GM18517 (cell line): Measurements from ENCODE around the gene VEGFA.

ENCODE experiments used
- ATAC-seq: cut with Tn5 transposase; IDR thresholded peaks from one replicate; pipeline ENCODE4 v1.9.1; 2021; ENCODE audit warnings: mild to moderate bottlenecking, moderate library complexity; ENCODE audit not compliant: unreplicated experiment

VEGFA gene

DNA sequence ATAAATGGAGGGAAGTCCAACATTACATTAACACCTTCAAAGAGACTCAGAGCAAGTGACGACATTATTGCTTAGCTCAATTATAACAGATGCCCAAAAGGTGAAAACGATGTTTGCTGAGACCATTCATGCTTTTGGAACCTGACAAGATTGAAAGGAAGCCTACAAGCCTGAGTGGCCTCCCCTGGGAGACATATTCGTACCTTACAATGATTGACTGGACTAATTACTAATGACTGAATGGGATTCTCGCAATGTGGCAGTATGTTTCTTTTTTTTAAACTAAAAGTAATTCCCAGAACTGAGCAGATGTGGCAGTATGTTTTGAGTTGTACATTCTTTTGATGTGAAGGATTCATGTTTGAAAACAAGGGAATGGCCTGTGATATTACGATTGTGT is 49.9 kb downstream of the VEGFA start:
- no peak for ATAC-seq

GRCh38 chr6:43820486-43820885 is 50.5 kb downstream of the VEGFA start:
- ATAC-seq, result no peak

DNA sequence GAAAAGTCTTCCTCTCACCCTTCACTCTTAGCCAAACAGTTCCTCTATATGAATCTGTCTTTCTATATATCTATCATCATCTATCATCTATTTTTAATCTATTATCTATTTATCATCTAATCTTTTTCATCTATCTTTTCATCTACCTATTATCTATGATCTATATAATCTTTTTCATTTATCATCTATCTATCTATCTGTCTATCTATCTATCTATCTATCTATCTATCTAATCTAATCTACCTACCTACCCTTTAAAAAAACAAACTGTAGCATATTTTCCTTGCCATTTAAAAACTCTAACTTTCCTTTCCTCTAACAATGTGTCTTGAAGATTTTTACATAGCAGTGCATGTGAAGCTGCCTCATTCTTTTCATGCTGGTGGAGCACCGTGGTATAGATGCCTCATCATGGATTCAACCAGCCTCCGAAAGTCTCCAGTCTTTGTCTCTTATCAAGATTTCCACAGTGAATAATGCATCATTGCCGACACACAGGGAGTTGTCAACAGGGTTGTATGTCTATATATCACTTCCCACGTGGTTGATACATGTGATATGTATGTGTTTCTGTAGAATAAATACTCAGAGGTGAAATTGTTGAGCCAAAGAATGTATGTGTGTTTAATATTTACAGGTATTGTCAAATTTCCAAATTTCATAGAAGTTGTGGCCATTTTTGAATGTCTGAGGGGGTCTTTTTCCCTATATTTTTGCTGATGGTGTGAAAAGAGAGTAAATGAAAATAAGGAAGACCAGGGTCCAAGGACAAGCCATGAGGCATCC is 51.3 kb downstream of the VEGFA start:
- ATAC-seq, result no peak

- ATAC-seq, result no peak
These were observed 53.4 kb downstream of the VEGFA start for GRCh38 chr6:43823390-43823789.

GRCh38 chr6:43823879-43824702 is 54.1 kb downstream of the VEGFA start:
- ATAC-seq, result no peak

- no peak for ATAC-seq
These were observed 54.7 kb downstream of the VEGFA start for GRCh38 chr6:43824703-43825064.

- ATAC-seq, result no peak
These were observed 55.4 kb downstream of the VEGFA start for GRCh38 chr6:43825187-43826115.

DNA sequence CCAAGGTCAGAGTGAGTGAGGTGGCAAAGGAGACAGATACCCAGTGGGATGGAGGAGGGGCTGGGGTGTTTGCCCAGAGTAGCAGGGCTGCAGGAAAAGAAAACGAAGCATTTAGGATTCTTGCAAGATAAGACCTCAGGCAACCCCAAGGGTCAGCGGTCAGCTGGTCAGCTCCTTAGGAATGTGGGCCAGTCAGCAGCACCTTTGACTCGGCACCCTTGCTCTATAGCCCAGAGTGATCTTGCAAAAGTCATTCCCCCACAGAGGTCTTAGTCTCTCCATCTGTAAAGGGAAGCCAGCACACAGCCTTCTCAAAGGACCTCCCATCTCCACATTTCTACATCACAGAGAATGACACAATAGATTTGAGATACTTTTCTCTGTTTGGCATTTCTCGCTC is 56.7 kb downstream of the VEGFA start:
- no peak for ATAC-seq

DNA sequence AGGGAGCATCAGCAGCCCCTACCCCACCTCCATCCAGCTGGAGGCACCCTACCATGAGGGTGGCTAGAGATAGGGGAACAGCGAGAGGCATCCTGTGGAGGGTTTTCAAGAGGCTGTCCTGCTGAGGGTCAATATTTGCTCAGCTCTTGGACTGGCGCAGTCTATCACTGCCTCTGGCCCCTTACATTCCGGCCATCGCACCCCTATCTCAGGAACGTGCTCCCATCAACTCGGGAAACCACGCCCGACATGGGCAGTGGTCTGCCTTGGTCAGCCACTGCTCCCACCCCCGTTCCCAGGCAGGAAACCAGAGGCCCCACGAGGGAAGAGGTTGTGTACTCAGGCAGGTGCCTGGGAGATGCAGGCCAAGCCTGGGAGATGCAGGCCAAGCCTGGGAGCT is 57.9 kb downstream of the VEGFA start:
- no peak for ATAC-seq

- no peak for ATAC-seq
These were observed 58.7 kb downstream of the VEGFA start for GRCh38 chr6:43828711-43829110.

GRCh38 chr6:43829470-43829869 is 59.5 kb downstream of the VEGFA start:
- ATAC-seq, result no peak

- ATAC-seq, result no peak
These were observed 60.8 kb downstream of the VEGFA start for GRCh38 chr6:43830775-43831174.

- ATAC-seq, result no peak
These were observed 61.2 kb downstream of the VEGFA start for GRCh38 chr6:43831191-43831590.

DNA sequence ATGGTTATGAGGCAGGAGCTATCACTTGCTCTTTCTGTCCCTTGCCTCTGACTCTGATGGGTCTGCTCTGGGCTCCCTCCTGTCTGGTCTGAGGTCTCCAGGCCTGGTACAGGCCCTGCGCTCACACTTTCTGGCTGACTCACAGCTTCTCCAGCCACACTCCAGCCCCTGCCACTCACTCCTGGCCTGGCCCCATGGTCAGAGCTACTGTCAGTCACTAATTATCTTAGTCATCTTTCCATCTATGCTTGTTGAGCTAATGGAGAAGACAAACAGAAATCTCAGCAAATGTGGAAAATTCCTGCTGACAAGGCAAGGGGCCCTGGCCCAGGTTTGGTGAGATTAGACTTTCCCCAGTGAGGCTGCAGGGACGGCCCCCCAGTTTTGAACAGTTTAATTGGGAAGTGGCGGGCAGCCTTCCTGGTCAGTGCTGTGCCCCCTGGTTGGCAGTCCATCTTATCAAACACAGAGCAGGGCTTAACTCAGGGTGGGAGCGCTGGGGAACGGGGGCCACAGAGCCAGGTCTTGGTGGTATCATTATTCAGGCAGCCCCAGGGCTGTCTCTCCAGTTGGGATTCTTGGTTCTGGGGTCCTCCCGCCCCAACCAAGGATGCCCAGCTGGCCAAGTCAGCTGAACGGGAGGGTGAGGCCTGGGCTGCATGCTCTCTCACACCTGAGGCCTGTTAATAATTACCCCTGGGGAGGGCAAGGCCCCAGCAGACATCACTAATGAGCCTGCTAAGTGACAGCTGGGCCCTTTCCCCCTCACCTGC is 63.4 kb downstream of the VEGFA start:
- ATAC-seq, result no peak

GRCh38 chr6:43833996-43834390 is 64.0 kb downstream of the VEGFA start:
- ATAC-seq, result no peak

- no peak for ATAC-seq
These were observed 64.6 kb downstream of the VEGFA start for GRCh38 chr6:43834528-43835155.

GRCh38 chr6:43835872-43836419 is 65.9 kb downstream of the VEGFA start:
- ATAC-seq, result no peak
